Measurements from ENCODE around the gene RFC4.

RFC4 gene

DNA sequence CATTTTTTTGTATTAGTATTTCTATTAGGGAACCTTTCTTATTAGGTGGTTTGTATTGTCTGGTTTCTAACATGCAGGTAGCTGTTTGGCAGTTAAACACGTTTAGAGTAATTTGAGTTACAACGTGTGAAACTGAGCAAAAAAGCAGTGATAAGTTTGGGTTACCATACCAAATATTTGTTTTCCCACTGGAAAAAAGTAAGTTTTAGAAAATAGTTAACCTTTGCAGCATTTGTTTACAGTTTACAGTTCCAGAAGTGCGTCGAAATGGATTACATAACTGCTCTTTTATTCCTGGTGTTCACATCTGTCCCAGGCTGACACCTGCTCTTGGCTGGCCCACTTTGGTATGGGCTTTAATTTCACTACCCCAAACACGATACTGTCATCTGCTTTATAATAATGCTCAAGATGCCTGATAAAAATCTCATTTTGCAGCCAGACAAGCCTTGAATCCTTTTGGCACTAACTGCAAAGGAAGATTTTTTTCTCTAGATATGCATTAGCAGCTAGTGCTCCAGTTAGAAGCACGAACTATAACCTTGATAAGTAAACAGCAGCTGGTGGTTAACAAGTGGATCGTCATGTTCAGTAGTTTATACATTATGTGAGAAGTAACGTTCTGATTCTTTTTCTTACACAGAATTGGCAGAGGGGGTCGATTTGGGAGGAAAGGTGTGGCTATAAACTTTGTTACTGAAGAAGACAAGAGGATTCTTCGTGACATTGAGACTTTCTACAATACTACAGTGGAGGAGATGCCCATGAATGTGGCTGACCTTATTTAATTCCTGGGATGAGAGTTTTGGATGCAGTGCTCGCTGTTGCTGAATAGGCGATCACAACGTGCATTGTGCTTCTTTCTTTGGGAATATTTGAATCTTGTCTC is 17.6 kb downstream of the RFC4 start (continued):
- TF ChIP-seq, protein P1, sequence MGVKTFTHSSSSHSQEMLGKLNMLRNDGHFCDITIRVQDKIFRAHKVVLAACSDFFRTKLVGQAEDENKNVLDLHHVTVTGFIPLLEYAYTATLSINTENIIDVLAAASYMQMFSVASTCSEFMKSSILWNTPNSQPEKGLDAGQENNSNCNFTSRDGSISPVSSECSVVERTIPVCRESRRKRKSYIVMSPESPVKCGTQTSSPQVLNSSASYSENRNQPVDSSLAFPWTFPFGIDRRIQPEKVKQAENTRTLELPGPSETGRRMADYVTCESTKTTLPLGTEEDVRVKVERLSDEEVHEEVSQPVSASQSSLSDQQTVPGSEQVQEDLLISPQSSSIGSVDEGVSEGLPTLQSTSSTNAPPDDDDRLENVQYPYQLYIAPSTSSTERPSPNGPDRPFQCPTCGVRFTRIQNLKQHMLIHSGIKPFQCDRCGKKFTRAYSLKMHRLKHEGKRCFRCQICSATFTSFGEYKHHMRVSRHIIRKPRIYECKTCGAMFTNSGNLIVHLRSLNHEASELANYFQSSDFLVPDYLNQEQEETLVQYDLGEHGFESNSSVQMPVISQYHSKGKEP (tag by site-specific recombination; IDR thresholded peaks at IDR 0.05): peak; percentile 42; the same call in 1 of the 2 replicates
- TF ChIP-seq ZNF2 (tag by site-specific recombination; IDR thresholded peaks at IDR 0.05) (no peak; the same call in 1 of the 2 replicates), SCRT1 (tag by site-specific recombination; IDR thresholded peaks at IDR 0.05; ENCODE audit: borderline replicate concordance) (peak; percentile 78), ZNF600 (tag by site-specific recombination; IDR thresholded peaks at IDR 0.05) (0 out of 2 replicates have a peak, but pooled peaks have one; percentile 19), ZNF19 (tag by site-specific recombination; IDR thresholded peaks at IDR 0.05; ENCODE audit: low read depth) (no peak), ZNF10 (tag by site-specific recombination; IDR thresholded peaks at IDR 0.05) (peak; percentile 81), SCRT2 (tag by site-specific recombination; IDR thresholded peaks at IDR 0.05) (peak; percentile 66), FEZF1 (tag by site-specific recombination; IDR thresholded peaks at IDR 0.05) (peak; percentile 74), ZFP37 (tag by site-specific recombination; IDR thresholded peaks at IDR 0.05) (peak; percentile 65; the same call in 1 of the 2 replicates), ZNF112 (tag by site-specific recombination; IDR thresholded peaks at IDR 0.05) (no peak), YY1 (tag by site-specific recombination; IDR thresholded peaks at IDR 0.05) (no peak), ZNF629 (tag by site-specific recombination; IDR thresholded peaks at IDR 0.05) (peak; percentile 3; the same call in 1 of the 2 replicates), ZNF239 (tag by site-specific recombination; IDR thresholded peaks at IDR 0.05) (no peak), ZNF416 (tag by site-specific recombination; IDR thresholded peaks at IDR 0.05) (no peak)
- TF ChIP-seq, protein P2, sequence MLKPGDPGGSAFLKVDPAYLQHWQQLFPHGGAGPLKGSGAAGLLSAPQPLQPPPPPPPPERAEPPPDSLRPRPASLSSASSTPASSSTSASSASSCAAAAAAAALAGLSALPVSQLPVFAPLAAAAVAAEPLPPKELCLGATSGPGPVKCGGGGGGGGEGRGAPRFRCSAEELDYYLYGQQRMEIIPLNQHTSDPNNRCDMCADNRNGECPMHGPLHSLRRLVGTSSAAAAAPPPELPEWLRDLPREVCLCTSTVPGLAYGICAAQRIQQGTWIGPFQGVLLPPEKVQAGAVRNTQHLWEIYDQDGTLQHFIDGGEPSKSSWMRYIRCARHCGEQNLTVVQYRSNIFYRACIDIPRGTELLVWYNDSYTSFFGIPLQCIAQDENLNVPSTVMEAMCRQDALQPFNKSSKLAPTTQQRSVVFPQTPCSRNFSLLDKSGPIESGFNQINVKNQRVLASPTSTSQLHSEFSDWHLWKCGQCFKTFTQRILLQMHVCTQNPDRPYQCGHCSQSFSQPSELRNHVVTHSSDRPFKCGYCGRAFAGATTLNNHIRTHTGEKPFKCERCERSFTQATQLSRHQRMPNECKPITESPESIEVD (tag by site-specific recombination; IDR thresholded peaks at IDR 0.05): peak; percentile 57; the same call in 1 of the 2 replicates

DNA sequence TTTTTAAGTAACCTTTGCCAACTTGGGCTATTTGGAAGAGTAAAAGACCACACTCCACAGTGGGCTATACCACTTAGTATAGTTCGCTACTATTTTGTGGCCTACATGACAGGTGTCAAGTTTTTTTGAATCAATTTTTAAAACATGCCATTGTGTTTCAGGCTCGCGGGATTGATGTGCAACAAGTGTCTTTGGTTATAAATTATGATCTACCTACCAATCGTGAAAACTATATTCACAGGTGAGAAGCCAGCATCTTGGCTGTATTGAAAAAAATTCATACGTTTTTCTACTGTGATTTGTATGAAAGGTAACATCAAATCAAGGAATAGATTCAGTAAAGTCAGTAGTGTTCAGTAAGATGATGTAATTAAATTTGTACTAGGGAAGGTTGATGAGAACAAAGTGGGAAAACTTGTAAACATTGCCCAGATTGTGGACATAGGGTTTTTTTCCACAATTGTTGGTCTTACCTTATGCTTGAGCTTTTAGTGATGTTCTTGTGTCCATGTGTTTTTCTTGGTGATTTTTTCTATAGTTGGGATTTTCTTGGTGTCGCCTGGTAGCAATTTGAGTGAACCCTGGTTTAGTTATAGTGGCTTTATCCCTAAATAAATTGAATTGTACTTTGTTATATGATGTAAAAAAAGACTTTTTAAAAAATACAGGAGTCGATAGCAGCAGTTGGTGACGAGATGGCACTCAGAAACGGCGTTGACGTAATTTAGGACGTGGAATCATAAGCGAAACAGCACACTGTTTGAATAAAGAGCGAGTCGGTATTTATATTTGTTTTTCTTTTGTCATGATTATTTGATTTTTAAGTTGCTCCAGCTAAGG is 18.4 kb downstream of the RFC4 start:
- POLR2A ChIA-PET: no interaction called here
- Histone ChIP-seq H3K27ac (ENCODE audit: extremely low read depth, low read depth, low read length) (0 out of 2 replicates have a peak overlapping the region, but pooled peaks have one; percentile 10), H3K9me3 (ENCODE audit: control insufficient read depth, insufficient read depth, low read depth, low read length) (no peaks in the 10 kb centered on the region), H3K4me1 (ENCODE audit: control insufficient read depth, insufficient read depth, low read length) (no peaks in the 10 kb centered on the region), H3K36me3 (ENCODE audit: control insufficient read depth in 2 of 2, insufficient read depth in 1 of 2, low read length in 2 of 2) (peaks cover 0 to 92% of the 10 kb centered on the region in 2 experiments; a peak in 2 of 3 replicates), H3K4me3 (ENCODE audit: low read depth, low read length) (no peak overlapping the region)
- CTCF ChIA-PET: no interaction called here
- TF ChIP-seq SCRT2 (tag by site-specific recombination; IDR thresholded peaks at IDR 0.05) (peak; percentile 91), ZNF366 (tag by site-specific recombination; conservative IDR thresholded peaks at IDR 0.05) (no peak), GFI1B (tag by site-specific recombination; IDR thresholded peaks at IDR 0.05) (0 out of 2 replicates have a peak, but pooled peaks have one; percentile 17), ZFHX2 (tag by site-specific recombination; conservative IDR thresholded peaks at IDR 0.05) (no peak)
- TF ChIP-seq, protein P3, sequence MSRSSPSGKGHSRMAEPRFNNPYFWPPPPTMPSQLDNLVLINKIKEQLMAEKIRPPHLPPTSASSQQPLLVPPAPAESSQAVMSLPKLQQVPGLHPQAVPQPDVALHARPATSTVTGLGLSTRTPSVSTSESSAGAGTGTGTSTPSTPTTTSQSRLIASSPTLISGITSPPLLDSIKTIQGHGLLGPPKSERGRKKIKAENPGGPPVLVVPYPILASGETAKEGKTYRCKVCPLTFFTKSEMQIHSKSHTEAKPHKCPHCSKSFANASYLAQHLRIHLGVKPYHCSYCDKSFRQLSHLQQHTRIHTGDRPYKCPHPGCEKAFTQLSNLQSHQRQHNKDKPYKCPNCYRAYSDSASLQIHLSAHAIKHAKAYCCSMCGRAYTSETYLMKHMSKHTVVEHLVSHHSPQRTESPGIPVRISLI (tag by site-specific recombination; IDR thresholded peaks at IDR 0.05): peak; percentile 40; the same call in 1 of the 2 replicates
- TF ChIP-seq, protein P4, sequence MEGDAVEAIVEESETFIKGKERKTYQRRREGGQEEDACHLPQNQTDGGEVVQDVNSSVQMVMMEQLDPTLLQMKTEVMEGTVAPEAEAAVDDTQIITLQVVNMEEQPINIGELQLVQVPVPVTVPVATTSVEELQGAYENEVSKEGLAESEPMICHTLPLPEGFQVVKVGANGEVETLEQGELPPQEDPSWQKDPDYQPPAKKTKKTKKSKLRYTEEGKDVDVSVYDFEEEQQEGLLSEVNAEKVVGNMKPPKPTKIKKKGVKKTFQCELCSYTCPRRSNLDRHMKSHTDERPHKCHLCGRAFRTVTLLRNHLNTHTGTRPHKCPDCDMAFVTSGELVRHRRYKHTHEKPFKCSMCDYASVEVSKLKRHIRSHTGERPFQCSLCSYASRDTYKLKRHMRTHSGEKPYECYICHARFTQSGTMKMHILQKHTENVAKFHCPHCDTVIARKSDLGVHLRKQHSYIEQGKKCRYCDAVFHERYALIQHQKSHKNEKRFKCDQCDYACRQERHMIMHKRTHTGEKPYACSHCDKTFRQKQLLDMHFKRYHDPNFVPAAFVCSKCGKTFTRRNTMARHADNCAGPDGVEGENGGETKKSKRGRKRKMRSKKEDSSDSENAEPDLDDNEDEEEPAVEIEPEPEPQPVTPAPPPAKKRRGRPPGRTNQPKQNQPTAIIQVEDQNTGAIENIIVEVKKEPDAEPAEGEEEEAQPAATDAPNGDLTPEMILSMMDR (tag by site-specific recombination; IDR thresholded peaks at IDR 0.05): no peak
- TF ChIP-seq, protein P5, sequence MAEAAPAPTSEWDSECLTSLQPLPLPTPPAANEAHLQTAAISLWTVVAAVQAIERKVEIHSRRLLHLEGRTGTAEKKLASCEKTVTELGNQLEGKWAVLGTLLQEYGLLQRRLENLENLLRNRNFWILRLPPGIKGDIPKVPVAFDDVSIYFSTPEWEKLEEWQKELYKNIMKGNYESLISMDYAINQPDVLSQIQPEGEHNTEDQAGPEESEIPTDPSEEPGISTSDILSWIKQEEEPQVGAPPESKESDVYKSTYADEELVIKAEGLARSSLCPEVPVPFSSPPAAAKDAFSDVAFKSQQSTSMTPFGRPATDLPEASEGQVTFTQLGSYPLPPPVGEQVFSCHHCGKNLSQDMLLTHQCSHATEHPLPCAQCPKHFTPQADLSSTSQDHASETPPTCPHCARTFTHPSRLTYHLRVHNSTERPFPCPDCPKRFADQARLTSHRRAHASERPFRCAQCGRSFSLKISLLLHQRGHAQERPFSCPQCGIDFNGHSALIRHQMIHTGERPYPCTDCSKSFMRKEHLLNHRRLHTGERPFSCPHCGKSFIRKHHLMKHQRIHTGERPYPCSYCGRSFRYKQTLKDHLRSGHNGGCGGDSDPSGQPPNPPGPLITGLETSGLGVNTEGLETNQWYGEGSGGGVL (tag by site-specific recombination; IDR thresholded peaks at IDR 0.05): no peak
- TF ChIP-seq, protein P6, sequence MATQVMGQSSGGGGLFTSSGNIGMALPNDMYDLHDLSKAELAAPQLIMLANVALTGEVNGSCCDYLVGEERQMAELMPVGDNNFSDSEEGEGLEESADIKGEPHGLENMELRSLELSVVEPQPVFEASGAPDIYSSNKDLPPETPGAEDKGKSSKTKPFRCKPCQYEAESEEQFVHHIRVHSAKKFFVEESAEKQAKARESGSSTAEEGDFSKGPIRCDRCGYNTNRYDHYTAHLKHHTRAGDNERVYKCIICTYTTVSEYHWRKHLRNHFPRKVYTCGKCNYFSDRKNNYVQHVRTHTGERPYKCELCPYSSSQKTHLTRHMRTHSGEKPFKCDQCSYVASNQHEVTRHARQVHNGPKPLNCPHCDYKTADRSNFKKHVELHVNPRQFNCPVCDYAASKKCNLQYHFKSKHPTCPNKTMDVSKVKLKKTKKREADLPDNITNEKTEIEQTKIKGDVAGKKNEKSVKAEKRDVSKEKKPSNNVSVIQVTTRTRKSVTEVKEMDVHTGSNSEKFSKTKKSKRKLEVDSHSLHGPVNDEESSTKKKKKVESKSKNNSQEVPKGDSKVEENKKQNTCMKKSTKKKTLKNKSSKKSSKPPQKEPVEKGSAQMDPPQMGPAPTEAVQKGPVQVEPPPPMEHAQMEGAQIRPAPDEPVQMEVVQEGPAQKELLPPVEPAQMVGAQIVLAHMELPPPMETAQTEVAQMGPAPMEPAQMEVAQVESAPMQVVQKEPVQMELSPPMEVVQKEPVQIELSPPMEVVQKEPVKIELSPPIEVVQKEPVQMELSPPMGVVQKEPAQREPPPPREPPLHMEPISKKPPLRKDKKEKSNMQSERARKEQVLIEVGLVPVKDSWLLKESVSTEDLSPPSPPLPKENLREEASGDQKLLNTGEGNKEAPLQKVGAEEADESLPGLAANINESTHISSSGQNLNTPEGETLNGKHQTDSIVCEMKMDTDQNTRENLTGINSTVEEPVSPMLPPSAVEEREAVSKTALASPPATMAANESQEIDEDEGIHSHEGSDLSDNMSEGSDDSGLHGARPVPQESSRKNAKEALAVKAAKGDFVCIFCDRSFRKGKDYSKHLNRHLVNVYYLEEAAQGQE (tag by site-specific recombination; IDR thresholded peaks at IDR 0.05): no peak

All from HEK293 (cell line).